ENCODE data around the gene MAN1B1.

Gene MAN1B1

DNA sequence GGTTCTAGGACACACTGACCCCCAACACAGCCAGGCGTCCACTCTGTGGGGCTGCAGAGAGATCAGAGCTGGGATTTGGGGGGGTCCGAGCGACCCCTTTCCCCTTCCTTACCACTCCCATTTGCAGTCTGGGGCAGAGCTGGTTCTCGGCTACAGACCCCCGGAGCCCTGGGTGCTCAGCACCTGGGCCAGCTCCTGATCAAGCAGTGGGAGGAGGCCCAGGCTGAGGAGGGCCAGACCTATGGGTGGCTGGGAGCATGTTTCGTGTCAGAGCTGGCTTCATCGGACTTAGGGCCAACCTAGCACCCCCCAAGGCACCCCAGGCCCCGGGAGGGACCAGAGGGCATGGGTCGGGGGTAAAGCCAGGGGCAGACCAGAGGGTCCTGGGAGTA, 59.7 kb downstream of the MAN1B1 start:
- DNase-seq (ENCODE audit: low spot score): no peak

DNA sequence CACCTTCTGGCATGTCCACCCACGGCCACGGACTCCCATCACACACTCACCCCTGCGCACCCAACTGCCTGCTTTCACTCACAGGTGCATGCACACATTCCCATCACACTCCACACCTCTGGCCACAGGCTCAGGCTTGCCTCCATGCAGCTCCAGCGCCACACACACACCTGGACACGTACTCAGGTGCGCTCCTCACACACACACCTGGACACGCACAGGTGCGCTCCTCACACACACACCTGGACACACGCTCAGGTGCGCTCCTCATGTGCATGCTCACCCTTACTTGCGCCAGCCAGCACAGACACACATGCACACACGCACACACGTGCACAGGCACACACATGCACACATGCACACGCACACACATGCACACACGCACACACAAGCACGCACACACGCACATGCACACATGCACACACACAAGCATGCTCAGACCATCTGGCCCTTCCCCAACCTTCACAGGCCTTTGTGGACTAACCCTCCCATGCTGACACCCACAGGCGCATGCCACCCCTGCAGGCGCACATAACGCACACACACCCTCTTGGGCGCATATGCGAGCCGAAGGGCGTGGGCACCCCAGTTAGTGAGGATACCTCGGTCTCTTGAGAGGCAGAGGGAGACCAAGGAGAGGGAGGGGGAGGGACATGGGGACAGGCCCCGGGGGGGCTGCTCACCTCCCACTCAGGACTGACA, 60.5 kb downstream of the MAN1B1 start:
- no peak for DNase-seq (ENCODE audit: low spot score)

DNA sequence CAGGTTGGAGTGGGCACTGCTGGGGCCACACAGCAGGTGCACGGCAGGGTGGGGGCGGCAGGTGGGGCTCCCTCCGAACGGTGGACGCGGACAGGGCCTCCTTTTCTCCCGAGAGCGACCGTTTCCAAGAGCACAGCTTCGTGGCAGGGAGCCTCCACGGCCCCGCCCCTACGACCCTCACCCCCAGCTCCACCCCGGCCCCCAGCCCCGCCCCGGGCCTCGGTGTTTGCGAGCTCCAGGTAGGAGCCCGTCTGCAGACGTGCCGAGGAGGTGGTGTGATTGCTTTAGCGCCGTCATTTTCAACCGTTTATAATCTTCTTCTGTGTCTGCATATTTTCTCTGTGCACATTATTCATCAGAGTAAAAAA, 61.0 kb downstream of the MAN1B1 start:
- DNase-seq (ENCODE audit: low spot score): no peak

DNA sequence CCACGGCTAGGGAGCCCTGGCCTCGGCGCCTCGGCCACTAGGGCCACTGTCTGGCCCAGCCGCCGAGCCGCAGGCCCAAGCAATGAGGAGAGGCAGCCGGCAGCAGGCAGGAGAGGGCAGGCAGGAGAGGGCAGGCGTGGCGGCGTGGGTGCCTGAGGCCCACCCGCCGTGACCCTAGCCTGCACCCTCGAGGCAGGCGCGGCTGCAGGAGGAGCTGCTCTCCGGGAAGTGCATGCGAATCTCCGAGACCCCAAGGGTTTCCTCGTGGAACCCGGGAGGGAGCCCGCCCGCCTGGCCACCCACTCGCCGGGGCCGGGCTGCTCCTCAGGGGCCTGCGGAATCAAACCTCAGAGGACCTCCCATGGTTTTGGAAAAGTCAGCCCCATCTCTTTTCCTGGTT, 61.5 kb downstream of the MAN1B1 start:
- no peak for DNase-seq (ENCODE audit: low spot score)

DNA sequence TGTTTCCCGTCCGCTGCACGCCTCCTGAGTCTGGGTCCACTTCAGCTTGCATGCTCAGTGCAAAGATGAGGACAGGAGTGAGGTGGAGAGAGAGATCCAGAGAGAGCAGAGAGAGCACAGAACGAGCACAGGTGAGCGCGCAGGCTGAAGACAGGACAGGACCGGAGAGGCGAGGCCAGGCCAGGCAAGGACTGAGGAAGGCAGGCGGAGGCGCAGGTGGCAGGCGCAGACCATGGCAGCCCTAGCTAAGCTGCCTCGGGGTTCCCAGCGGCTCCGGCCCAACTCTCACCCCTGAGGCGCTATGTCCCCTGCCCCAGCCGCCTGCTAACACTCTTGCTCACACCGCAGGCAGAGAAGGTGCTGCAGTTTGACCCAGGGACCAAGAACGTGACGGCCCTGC, 61.9 kb downstream of the MAN1B1 start:
- DNase-seq (ENCODE audit: low spot score): no peak

DNA sequence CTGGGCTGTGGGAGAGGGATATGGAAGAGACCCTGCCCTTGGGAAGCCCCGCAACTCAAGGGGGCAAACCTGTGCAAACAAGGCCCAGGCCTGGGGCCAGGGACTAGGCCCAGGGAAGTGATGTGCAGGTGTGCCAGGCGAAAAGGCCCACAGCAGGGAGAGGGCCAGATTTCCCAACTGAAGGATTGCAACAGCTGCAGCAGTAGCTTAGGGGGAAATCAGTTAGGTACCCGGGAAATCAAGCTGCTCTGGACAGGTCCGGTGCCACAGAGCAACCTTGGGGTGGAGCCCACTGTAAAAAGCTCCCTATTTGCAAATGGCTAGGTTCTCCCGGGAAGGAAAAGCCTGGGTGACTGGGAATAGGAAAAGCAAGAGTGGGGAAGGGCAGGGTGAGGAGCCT, 62.6 kb downstream of the MAN1B1 start:
- DNase-seq (ENCODE audit: low spot score): no peak

DNA sequence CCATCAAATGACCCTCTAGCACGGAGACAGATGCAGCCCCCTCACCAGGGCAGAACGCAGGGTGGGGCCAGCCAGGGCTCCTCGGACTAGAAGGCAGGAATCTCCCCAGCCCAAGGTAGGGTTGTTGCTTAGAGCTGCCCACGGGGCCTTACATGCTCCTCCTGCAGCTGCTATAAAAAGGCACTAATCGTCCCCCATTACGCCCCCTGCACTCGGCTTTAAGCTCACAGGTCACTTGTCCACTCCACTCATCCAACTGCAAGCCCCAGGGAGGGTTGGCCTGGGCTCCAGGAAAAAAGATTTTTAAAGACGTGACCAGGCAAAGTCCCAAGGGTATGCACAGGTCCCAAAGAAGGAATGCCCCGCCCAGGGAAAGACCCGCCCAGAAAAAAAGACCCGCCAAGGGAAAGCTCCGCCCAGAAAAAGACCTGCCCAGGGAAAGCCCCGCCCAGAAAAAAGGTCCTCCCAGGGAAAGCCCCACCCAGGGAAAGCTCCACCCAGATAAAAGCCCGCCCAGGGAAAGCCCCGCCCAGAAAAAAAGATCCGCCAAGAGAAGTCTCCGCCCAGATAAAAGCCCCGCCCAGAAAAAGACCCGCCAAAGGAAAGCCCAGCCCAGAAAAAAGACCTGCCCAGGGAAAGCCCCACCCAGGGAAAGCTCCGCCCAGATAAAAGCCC, 63.3 kb downstream of the MAN1B1 start:
- DNase-seq (ENCODE audit: low spot score): peak; percentile 97

DNA sequence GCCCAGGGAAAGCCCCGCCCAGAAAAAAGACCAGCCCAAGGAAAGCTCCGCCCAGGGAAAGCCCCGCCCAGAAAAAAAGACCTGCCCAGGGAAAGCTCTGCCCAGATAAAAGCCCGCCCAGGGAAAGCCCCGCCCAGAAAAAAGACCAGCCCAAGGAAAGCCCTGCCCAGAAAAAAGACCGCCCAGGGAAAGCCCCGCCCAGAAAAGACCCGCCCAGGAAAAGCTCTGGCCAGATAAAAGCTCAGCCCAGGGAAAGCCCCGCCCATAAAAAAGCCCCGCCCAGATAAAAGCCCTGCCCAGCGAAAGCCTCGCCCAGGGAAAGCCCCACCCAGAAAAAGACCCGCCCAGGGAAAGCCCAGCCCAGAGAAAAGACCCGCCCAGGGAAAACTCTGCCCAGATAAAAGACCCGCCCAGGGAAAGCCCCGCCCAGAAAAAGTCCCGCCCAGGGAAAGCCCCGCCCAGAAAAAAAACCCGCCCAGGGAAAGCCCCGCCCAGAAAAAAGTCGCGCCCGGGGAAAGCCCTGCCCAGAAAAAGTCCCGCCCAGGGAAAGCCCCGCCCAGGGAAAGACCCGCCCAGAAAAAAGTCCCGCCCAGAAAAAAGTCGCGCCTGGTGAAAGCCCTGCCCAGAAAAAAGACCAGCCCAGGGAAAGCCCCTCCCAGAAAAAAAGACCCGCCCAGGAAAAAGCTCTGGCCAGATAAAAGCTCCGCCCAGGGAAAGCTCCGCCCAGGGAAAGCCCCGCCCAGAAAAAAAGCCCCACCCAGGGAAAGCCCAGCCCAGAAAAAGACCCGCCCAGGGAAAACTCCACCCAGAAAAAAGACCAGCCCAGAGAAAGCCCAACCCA, 64.1 kb downstream of the MAN1B1 start:
- DNase-seq (ENCODE audit: low spot score): peak; percentile 89

DNA sequence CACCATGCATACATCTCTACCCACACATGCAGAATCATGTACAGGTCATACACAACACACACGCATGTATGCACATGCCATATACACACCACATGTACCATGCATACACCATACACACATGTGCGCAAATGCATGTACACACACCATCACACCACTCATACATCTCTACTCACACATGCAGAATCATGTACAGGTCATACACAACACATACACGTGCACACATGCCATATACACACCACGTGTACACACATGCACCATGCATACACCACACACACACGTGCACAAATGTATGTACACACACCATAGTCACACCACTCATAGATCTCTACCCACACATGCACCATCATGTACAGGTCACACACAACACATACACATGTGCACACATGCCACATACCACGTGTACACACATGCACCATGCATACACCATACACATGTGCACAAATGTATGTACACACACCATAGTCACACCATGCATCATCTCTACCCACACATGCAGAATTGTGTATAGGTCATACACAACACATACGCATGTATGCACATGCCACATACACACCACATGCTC, 66.1 kb downstream of the MAN1B1 start:
- no peak for DNase-seq (ENCODE audit: low spot score)

DNA sequence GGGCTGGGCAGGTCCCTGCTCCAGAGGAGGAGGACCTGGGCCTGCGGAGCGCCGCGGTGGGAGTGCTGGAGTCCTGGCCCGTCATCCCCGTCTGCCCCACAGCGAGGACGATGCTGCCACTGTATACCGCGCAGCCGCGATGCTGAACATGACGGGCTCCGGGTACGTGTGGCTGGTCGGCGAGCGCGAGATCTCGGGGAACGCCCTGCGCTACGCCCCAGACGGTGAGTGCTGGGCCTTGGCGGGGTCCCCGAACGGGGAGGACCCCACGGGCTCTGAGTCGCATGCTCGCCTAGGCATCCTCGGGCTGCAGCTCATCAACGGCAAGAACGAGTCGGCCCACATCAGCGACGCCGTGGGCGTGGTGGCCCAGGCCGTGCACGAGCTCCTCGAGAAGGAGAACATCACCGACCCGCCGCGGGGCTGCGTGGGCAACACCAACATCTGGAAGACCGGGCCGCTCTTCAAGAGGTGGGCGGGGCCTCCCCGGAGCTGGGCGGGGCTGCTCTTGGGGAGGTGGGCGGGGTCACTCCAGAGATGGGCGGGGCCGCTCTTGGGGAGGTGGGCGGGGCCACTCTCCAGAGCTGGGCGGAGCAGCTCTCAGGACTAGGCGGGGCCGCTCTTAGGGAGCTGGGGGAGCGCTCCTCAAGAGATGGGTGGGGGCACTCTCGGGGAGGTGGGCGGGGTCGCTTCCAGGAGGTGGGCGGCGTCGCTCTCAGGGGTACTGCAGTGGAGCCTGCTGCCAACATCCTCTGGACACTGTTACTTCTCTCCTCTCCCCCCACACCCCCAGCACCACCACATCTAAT, 70.0 kb downstream of the MAN1B1 start:
- DNase-seq (ENCODE audit: low spot score): no peak

DNA sequence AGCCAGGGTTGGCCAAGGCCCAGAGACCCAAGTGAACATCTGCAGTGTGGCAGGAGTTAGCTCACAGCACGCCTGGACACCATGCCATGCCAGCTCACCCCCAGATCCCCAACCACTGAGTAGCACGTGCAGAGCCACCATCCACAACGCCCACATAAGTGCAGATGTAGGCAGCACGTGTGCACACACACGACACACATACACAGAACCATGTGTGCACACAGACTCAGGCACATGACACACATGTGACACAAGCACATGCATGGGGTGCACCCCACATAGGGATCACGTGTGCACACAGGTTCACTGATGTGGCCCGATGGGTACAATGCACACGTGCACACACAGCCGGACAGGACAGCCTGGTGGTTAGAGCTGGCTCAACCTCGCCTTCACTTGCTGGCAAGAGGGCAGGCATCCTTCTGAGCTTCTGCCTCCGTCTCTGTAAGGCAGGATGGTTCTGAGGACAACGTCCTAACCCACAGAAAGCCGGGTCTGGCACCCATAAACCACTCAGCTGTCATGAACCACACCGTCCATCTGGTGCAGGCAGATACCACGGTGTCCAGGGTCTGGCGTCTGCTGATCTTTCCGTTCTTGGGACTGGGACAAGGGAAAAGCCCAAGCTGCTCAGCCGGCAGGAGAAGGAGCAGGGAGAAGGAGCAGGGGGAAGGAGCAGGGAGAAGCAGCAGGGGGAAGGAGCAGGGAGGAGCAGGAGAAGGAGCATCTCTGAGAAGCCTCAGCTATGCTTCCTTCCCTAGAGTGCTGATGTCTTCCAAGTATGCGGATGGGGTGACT, 71.0 kb downstream of the MAN1B1 start:
- no peak for DNase-seq (ENCODE audit: low spot score)

DNA sequence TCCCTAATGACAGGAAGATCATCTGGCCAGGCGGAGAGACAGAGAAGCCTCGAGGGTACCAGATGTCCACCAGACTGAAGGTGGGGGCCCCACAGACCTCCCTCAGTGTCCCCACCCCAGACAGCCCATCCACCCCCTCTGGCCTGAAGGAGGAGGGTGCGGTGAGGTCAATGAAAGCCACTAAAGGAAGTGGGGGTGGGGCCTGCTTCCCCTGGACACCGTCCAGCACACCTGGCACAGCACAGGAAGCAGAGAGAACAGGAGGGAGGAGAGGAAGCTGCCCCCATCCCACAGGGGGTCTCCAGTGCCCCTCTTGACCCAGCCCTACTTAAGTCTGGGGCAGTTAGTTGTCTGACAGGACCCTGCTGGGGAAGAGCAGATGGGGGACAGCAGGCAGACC, 71.8 kb downstream of the MAN1B1 start:
- no peak for DNase-seq (ENCODE audit: low spot score)
